Vagina (tissue), 2 donors: ENCODE results near the gene RUFY3. TPM values are rescaled to one million over a fixed set of nuclear protein-coding genes. Genes with fewer than 3 reads are reported as not detected.

Experiments
- DNase-seq, 2 donors: peaks; one replicate each; pipeline ENCODE4 v3.0.0-alpha.2; 2017; ENCODE audit errors: extremely low spot score in 2 of 2
- H3K27ac ChIP-seq: fragments of 200-600 bp; sonication (generic); one replicate; pipeline ENCODE4 v1.5.1; 2019
- H3K27me3 ChIP-seq: fragments of 200-600 bp; sonication (generic); one replicate; pipeline ENCODE4 v1.5.1; 2019
- H3K36me3 ChIP-seq, 2 donors: fragments of 200-600 bp; sonication (generic); one replicate each; pipeline ENCODE4 v1.5.1; 2017 to 2019
- H3K4me1 ChIP-seq: fragments of 200-600 bp; sonication (generic); one replicate; pipeline ENCODE4 v1.5.1; 2019
- H3K4me3 ChIP-seq, 2 donors: fragments of 200-600 bp; sonication (generic); 1 replicate in 1 of 2; 2 replicates in 1 of 2; pipeline ENCODE4 v1.5.1; 2016 to 2019
- H3K9me3 ChIP-seq: fragments of 200-600 bp; sonication (generic); one replicate; pipeline ENCODE4 v1.5.1; 2019
- POLR2A ChIP-seq, 2 donors: fragments of 450-650 bp; IDR thresholded peaks; one replicate each; pipeline ENCODE4 v1.6.1; 2017; ENCODE audit warnings: antibody characterized with exemption in 2 of 2, mild to moderate bottlenecking in 2 of 2, moderate library complexity in 2 of 2
- POLR2AphosphoS5 ChIP-seq, 2 donors: sonication (generic); formaldehyde crosslinking; IDR thresholded peaks; one replicate each; pipeline ENCODE4 v1.9.0; 2017; ENCODE audit warnings: antibody characterized with exemption in 2 of 2, mild to moderate bottlenecking in 2 of 2, low read depth in 1 of 2; ENCODE audit not compliant: insufficient read depth in 1 of 2
- intact Hi-C: fragments of 100-400 bp; cut with DNase I; formaldehyde crosslinking; loops from one replicate; pipeline ENCODE4 v1.15.1; 2023
- total RNA-seq: library from RNA; depleted of rRNA; stranded (reverse); fragments of >200 nt; gene quantifications from one replicate; pipeline ENCODE4 v1.2.3, GENCODE V29; 2016
- TF ChIP-seq, protein P1 (sequence below), 3 experiments: fragments of 450-650 bp in 2 of 3; fragments of 200-600 bp in 1 of 3; sonication (generic) in 1 of 3; IDR thresholded peaks; one replicate each; pipeline ENCODE4 v1.5.1; 2017 to 2019; ENCODE audit warnings: antibody characterized with exemption in 3 of 3, mild to moderate bottlenecking in 2 of 3, moderate library complexity in 2 of 3

Gene RUFY3
- total RNA-seq, 1 donor from 2014 or later = 71.2 TPM

- TF ChIP-seq POLR2AphosphoS5 (IDR thresholded peaks at IDR 0.05; ENCODE audit: insufficient read depth in 1 of 2, low read depth in 1 of 2) = no peak
- H3K36me3 ChIP-seq = no peaks in the 10 kb centered on the region
- H3K9me3 ChIP-seq = no peaks in the 10 kb centered on the region
- peaks cover 27% of the 10 kb centered on the region for H3K4me1 ChIP-seq
- no peaks in the 10 kb centered on the region for H3K27me3 ChIP-seq
- H3K27ac ChIP-seq = no peak overlapping the region
- no peak for DNase-seq
- H3K4me3 ChIP-seq = no peak overlapping the region
- intact Hi-C loops = no loop called here
Measured at GRCh38 chr4:70754470-70754869, 32.7 kb downstream of the RUFY3 start.

DNA sequence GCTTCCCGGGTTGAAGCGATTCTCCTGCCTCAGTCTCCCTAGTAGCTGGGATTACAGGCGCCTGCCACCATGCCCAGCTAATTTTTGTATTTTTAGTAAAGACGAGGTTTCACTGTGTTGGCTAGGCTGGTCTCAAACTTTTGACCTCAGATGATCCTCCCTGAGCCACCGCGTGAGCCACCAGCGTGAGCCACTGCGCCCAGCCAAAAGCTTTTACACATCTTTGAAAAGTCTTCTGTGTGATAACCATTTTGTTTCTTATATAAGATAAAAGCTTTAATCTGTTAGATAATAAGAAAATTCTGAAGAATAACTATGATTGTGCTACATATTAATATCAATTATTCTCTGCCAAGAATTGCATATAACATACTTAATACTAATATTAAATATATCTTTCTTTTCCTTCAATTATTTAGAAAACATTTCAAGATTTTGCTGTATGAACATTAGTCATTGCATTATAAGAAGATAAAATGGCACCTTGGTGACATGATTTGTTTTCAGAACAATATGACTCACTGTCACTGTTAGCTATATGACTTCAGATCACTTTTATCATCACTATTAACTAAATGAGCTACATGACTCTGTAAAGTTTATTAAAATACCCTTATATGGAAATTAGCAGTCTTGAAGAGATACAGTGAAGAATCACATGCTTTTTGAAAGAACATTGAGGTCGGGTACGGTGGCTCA, 33.4 kb downstream of the RUFY3 start:
- no peak for DNase-seq
- H3K27ac ChIP-seq = no peak overlapping the region
- peaks cover 34% of the 10 kb centered on the region for H3K4me1 ChIP-seq
- TF ChIP-seq, protein P1, sequence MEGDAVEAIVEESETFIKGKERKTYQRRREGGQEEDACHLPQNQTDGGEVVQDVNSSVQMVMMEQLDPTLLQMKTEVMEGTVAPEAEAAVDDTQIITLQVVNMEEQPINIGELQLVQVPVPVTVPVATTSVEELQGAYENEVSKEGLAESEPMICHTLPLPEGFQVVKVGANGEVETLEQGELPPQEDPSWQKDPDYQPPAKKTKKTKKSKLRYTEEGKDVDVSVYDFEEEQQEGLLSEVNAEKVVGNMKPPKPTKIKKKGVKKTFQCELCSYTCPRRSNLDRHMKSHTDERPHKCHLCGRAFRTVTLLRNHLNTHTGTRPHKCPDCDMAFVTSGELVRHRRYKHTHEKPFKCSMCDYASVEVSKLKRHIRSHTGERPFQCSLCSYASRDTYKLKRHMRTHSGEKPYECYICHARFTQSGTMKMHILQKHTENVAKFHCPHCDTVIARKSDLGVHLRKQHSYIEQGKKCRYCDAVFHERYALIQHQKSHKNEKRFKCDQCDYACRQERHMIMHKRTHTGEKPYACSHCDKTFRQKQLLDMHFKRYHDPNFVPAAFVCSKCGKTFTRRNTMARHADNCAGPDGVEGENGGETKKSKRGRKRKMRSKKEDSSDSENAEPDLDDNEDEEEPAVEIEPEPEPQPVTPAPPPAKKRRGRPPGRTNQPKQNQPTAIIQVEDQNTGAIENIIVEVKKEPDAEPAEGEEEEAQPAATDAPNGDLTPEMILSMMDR (IDR thresholded peaks at IDR 0.05) = no peak
- H3K4me3 ChIP-seq = no peak overlapping the region
- no peaks in the 10 kb centered on the region for H3K36me3 ChIP-seq
- no peaks in the 10 kb centered on the region for H3K27me3 ChIP-seq
- intact Hi-C loops = no loop called here
- no peaks in the 10 kb centered on the region for H3K9me3 ChIP-seq

GRCh38 chr4:70759126-70759525, 37.4 kb downstream of the RUFY3 start:
- Histone ChIP-seq H3K27me3 (no peaks in the 10 kb centered on the region), H3K4me3 (no peak overlapping the region), H3K9me3 (no peaks in the 10 kb centered on the region), H3K36me3 (peaks cover 0 to 9% of the 10 kb centered on the region in 2 donors), H3K27ac (no peak overlapping the region), H3K4me1 (peaks cover 31% of the 10 kb centered on the region)
- no peak for DNase-seq
- intact Hi-C loops = no loop called here
- TF ChIP-seq POLR2AphosphoS5 (IDR thresholded peaks at IDR 0.05; ENCODE audit: insufficient read depth in 1 of 2, low read depth in 1 of 2) (no peak), POLR2A (IDR thresholded peaks at IDR 0.05) (no peak)
- TF ChIP-seq, protein P1 (IDR thresholded peaks at IDR 0.05) = no peak

DNA sequence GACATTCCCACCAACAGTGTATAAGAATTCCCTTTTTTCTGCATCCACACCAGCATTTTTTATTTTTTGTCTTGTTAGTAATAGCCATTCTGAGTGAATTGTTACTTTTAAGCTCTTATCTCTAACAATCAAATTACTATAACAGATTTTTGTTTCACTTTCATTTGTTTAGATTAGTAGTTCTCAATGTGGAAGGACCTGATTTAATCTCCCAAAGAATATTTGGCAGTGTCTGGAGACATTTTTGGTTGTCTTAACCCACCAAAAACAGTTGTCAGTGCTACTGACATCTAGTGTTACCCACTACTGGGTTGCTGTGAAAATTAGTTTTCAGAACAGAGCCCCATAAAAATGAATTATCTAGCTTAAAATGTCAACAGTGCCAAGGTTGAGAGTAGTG, 37.9 kb downstream of the RUFY3 start:
- Histone ChIP-seq H3K4me1 (peaks cover 31% of the 10 kb centered on the region), H3K9me3 (no peaks in the 10 kb centered on the region), H3K27ac (no peak overlapping the region), H3K4me3 (no peak overlapping the region), H3K36me3 (peaks cover 0 to 14% of the 10 kb centered on the region in 2 donors), H3K27me3 (no peaks in the 10 kb centered on the region)
- intact Hi-C loops = no loop called here
- no peak for TF ChIP-seq POLR2A (IDR thresholded peaks at IDR 0.05)
- no peak for TF ChIP-seq POLR2AphosphoS5 (IDR thresholded peaks at IDR 0.05; ENCODE audit: insufficient read depth in 1 of 2, low read depth in 1 of 2)
- TF ChIP-seq, protein P1 (IDR thresholded peaks at IDR 0.05) = no peak
- no peak for DNase-seq

DNA sequence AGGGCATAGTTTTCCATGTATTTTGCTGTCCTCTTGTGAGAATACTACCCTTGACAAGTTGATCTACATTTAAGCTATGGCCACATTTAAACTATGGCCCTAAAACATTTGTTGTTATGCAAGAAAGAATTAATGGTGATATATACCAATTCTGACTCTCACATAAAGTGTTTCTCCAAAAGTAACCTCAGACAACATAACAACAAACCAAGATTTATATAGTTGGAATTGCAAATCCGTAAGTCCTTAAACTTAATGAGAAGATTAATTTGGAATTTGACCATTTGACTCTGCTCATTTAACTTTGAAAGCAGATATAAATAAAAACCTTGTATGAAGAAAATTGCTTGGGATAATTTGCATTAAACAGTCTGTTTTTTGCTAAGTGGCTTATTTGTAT, 38.9 kb downstream of the RUFY3 start:
- DNase-seq = no peak
- H3K4me3 ChIP-seq = no peak overlapping the region
- intact Hi-C loops = no loop called here
- H3K27me3 ChIP-seq = no peaks in the 10 kb centered on the region
- H3K36me3 ChIP-seq = peaks cover 0 to 22% of the 10 kb centered on the region in 2 donors
- H3K9me3 ChIP-seq = no peaks in the 10 kb centered on the region
- H3K27ac ChIP-seq = no peak overlapping the region
- TF ChIP-seq, protein P1 (IDR thresholded peaks at IDR 0.05) = no peak
- no peak for TF ChIP-seq POLR2A (IDR thresholded peaks at IDR 0.05)
- TF ChIP-seq POLR2AphosphoS5 (IDR thresholded peaks at IDR 0.05; ENCODE audit: insufficient read depth in 1 of 2, low read depth in 1 of 2) = no peak
- peaks cover 31% of the 10 kb centered on the region for H3K4me1 ChIP-seq
